Upper lobe of left lung (tissue), 6 donors: ENCODE measurements around the gene SREBF1. TPM values are rescaled to one million over a fixed set of nuclear protein-coding genes. Genes with fewer than 3 reads are reported as not detected.

Source experiments
- ATAC-seq, 2 donors: fragments of 200-7000 bp; cut with Tn5 transposase; one replicate each; pipeline ENCODE4 v1.9.1; 2022; ENCODE audit warnings: mild to moderate bottlenecking in 2 of 2, moderate library complexity in 2 of 2; ENCODE audit not compliant: low FRiP score in 2 of 2
- DNase-seq, 2 donors: peaks; one replicate each; pipeline ENCODE4 v3.0.0-alpha.2; 2019 to 2020
- H3K27ac ChIP-seq, 4 donors: fragments of 200-600 bp; sonication (generic); one replicate each; pipeline ENCODE4 v1.5.1; 2016 to 2019
- H3K27me3 ChIP-seq, 4 donors: fragments of 200-600 bp; sonication (generic); one replicate each; pipeline ENCODE4 v1.5.1; 2017 to 2019
- H3K36me3 ChIP-seq, 4 donors: fragments of 200-600 bp; sonication (generic); one replicate each; pipeline ENCODE4 v1.5.1; 2016 to 2019
- H3K4me1 ChIP-seq, 4 donors: fragments of 200-600 bp; sonication (generic); one replicate each; pipeline ENCODE4 v1.5.1; 2018 to 2019
- H3K4me3 ChIP-seq, 4 donors: fragments of 200-600 bp; sonication (generic); one replicate each; pipeline ENCODE4 v1.5.1; 2017 to 2019; ENCODE audit warnings: mild to moderate bottlenecking in 2 of 4, moderate library complexity in 1 of 4
- H3K9me3 ChIP-seq, 4 donors: fragments of 200-600 bp; sonication (generic); one replicate each; pipeline ENCODE4 v1.5.1; 2018 to 2019
- EP300 ChIP-seq, 4 donors: sonication (generic); formaldehyde crosslinking; IDR thresholded peaks; one replicate each; pipeline ENCODE4 v1.5.1; 2017; ENCODE audit warnings: antibody characterized with exemption in 4 of 4, control low read depth in 2 of 4
- POLR2A ChIP-seq, 4 donors: fragments of 450-650 bp; IDR thresholded peaks; one replicate each; pipeline ENCODE4 v1.5.1; 2016 to 2017; ENCODE audit warnings: antibody characterized with exemption in 4 of 4, mild to moderate bottlenecking in 2 of 4
- POLR2AphosphoS5 ChIP-seq, 2 donors: sonication (generic); formaldehyde crosslinking; IDR thresholded peaks; one replicate each; pipeline ENCODE4 v1.5.1; 2017; ENCODE audit warnings: antibody characterized with exemption in 2 of 2
- WGBS, 2 donors: methylation state at CpG; one replicate each; pipeline ENCODE4 v1.1.5; 2017 to 2018; 5-methylcytosine and 5-hydroxymethylcytosine counted together
- total RNA-seq, 6 donors: library from RNA; depleted of rRNA in 4 of 6; stranded (reverse); fragments of >200 nt in 4 of 6; gene quantifications; one replicate each; pipeline versions ENCODE4 v1.1.0 to v1.2.1, GENCODE V29; 2016 to 2021
- TF ChIP-seq, protein P1 (sequence below), 6 experiments: fragments of 450-650 bp in 4 of 6; fragments of 200-600 bp in 2 of 6; sonication (generic) in 2 of 6; IDR thresholded peaks; one replicate each; pipeline ENCODE4 v1.5.1; 2016 to 2019; ENCODE audit warnings: antibody characterized with exemption in 6 of 6
- donor health status: DM: no; HTN: no; CAD: no; lungs with moderate emphysema.
- donor health status: DM: no; HTN: yes; CAD: no; lungs with severe emphysema.

Gene SREBF1
- total RNA-seq, 6 donors from 2014 or later, result 64.2 to 579 (median 123) TPM

- DNase-seq (no peak), ATAC-seq (no peak)
- Histone ChIP-seq H3K4me3 (no peak overlapping the region), H3K36me3 (peaks cover 0 to 14% (median 1%) of the 10 kb centered on the region in 4 donors), H3K27ac (peak overlapping the region in 1 of 4 donors; percentile 2), H3K4me1 (peaks cover 36 to 79% (median 51%) of the 10 kb centered on the region in 4 donors), H3K9me3 (no peaks in the 10 kb centered on the region), H3K27me3 (no peaks in the 10 kb centered on the region)
- WGBS, 2 donors, result 86 to 87% methylated on average over 10 to 13 of the region's 13 CpGs
- TF ChIP-seq EP300 (IDR thresholded peaks at IDR 0.05) (no peak), POLR2AphosphoS5 (IDR thresholded peaks at IDR 0.05) (no peak), POLR2A (IDR thresholded peaks at IDR 0.05) (no peak)
- TF ChIP-seq, protein P1, sequence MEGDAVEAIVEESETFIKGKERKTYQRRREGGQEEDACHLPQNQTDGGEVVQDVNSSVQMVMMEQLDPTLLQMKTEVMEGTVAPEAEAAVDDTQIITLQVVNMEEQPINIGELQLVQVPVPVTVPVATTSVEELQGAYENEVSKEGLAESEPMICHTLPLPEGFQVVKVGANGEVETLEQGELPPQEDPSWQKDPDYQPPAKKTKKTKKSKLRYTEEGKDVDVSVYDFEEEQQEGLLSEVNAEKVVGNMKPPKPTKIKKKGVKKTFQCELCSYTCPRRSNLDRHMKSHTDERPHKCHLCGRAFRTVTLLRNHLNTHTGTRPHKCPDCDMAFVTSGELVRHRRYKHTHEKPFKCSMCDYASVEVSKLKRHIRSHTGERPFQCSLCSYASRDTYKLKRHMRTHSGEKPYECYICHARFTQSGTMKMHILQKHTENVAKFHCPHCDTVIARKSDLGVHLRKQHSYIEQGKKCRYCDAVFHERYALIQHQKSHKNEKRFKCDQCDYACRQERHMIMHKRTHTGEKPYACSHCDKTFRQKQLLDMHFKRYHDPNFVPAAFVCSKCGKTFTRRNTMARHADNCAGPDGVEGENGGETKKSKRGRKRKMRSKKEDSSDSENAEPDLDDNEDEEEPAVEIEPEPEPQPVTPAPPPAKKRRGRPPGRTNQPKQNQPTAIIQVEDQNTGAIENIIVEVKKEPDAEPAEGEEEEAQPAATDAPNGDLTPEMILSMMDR (IDR thresholded peaks at IDR 0.05), result no peak
Measured at GRCh38 chr17:17827826-17828621, 8.8 kb downstream of the SREBF1 start.

- peaks cover 45 to 82% (median 58%) of the 10 kb centered on the region in 4 donors for H3K4me1 ChIP-seq
- TF ChIP-seq POLR2AphosphoS5 (IDR thresholded peaks at IDR 0.05) (no peak), POLR2A (IDR thresholded peaks at IDR 0.05) (no peak), EP300 (IDR thresholded peaks at IDR 0.05) (no peak)
- TF ChIP-seq, protein P1 (IDR thresholded peaks at IDR 0.05), result no peak
- 98 to 99% methylated on average over 5 to 11 of the region's 16 CpGs for WGBS, 2 donors
- peaks cover 0 to 13% (median 1%) of the 10 kb centered on the region in 4 donors for H3K36me3 ChIP-seq
- no peak for ATAC-seq
- H3K27ac ChIP-seq, result peak overlapping the region in 2 of 4 donors; percentile 2 to 86
- peak in 1 of 2 donors; percentile 46 for DNase-seq
- no peaks in the 10 kb centered on the region for H3K27me3 ChIP-seq
- H3K4me3 ChIP-seq, result no peak overlapping the region
- H3K9me3 ChIP-seq, result no peaks in the 10 kb centered on the region
Measured at GRCh38 chr17:17826942-17827785, 9.6 kb downstream of the SREBF1 start.

- WGBS, 2 donors, result 72 to 91% methylated on average over 2 of the region's 2 CpGs
- TF ChIP-seq, protein P1 (IDR thresholded peaks at IDR 0.05), result no peak
- TF ChIP-seq POLR2AphosphoS5 (IDR thresholded peaks at IDR 0.05) (no peak), EP300 (IDR thresholded peaks at IDR 0.05) (no peak), POLR2A (IDR thresholded peaks at IDR 0.05) (no peak)
- H3K27ac ChIP-seq, result peak overlapping the region in 2 of 4 donors; percentile 2 to 86
- peaks cover 53 to 82% (median 59%) of the 10 kb centered on the region in 4 donors for H3K4me1 ChIP-seq
- H3K9me3 ChIP-seq, result no peaks in the 10 kb centered on the region
- DNase-seq (no peak), ATAC-seq (no peak)
- no peaks in the 10 kb centered on the region for H3K27me3 ChIP-seq
- H3K36me3 ChIP-seq, result peaks cover 0 to 4% (median under 1%) of the 10 kb centered on the region in 4 donors
- no peak overlapping the region for H3K4me3 ChIP-seq
Measured at GRCh38 chr17:17826342-17826713, 10.5 kb downstream of the SREBF1 start.

GRCh38 chr17:17824783-17825614, 11.8 kb downstream of the SREBF1 start:
- DNase-seq (peak; percentile 57 to 67), ATAC-seq (no peak)
- Histone ChIP-seq H3K27ac (peak overlapping the region; percentile 61 to 91 (median 84)), H3K4me1 (peaks cover 50 to 82% (median 66%) of the 10 kb centered on the region in 4 donors), H3K27me3 (no peaks in the 10 kb centered on the region), H3K36me3 (peaks cover 0 to 9% (median 3%) of the 10 kb centered on the region in 4 donors), H3K9me3 (no peaks in the 10 kb centered on the region), H3K4me3 (peak overlapping the region in 1 of 4 donors; percentile 68)
- 32 to 38% methylated on average over 14 of the region's 14 CpGs for WGBS, 2 donors
- TF ChIP-seq POLR2AphosphoS5 (IDR thresholded peaks at IDR 0.05) (no peak), EP300 (IDR thresholded peaks at IDR 0.05) (no peak), POLR2A (IDR thresholded peaks at IDR 0.05) (no peak)
- TF ChIP-seq, protein P1 (IDR thresholded peaks at IDR 0.05), result no peak
